ENCODE data around the gene GLIS2.
"Not testable (repeated sequence)": the region's sequence is repeated elsewhere in the genome, so short reads cannot be mapped to it uniquely, and the experiment has no call there.

GLIS2 gene

DNA sequence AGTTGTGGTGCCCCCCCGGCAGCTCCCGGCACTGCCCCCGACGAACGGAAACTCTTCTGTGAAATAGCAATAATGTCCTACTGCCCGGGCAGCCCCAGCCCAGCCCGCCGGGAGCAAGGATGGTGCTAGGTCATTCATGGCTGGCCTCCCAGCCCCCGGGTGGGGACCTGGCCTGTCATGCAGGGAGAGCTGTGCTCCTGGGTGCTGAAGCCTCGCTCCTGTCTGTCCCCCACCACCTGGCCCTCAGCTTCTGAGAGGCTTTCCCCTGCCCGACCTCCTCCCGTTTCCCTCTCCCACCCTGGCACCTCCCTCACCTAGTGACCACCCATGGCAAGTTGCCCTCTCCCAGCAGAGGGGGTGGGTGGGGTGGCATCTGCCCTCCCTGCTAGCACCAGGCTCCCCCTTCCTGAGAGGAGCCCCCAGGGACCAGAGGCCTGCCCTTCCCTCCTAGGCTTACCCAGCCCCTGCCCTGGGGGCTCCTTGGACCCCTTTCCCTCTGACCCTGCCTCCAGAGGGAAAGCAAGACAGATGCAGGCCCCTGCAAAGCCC, 21.7 kb downstream of the GLIS2 start:
- no peak for DNase-seq

GRCh38 chr16:4338125-4338582, 22.3 kb downstream of the GLIS2 start:
- no peak for DNase-seq

- no peak for DNase-seq
These were observed 22.9 kb downstream of the GLIS2 start for GRCh38 chr16:4338712-4339299.

GRCh38 chr16:4339455-4339854, 23.6 kb downstream of the GLIS2 start:
- no peak for DNase-seq

DNA sequence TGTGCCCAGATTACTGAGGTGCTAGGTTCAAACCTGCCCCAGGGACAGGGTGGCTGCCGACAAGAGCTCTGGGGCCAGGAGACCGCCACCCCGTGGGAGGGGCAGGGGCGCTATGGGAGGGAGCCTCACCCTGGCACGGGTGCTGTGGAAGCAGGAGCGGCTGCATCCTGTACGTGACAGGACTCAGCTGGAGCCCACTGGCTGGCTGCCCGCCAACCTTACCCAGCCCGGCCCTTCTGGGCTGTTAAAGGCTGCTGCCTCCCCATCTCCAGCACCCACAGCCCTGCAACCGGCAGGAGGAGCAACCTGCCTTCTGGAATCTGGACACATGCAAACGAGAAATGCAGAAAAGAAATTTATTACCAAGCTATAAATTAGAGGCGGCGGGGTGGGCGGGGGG, 24.0 kb downstream of the GLIS2 start:
- peak; percentile 26 for DNase-seq

DNA sequence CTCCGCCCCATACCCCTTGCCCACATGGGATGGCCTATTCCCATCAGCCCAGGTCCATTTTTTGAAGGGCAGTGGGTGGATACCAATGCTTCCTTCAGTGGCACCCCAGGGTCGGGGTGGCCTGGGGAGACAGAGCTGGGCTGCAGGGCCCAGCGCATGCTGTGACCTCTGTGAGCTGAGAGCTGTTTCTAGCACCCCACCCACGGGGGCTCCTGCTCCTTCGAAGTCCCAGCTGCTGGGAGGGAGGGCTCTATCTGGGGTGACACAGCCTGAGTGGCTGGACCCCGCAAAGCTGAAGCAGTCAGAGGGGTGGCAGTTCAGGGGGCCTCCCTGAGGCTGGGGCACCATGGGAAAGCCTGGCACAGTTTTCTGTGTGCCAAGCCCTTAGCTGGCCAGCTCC, 24.6 kb downstream of the GLIS2 start:
- no peak for DNase-seq

DNA sequence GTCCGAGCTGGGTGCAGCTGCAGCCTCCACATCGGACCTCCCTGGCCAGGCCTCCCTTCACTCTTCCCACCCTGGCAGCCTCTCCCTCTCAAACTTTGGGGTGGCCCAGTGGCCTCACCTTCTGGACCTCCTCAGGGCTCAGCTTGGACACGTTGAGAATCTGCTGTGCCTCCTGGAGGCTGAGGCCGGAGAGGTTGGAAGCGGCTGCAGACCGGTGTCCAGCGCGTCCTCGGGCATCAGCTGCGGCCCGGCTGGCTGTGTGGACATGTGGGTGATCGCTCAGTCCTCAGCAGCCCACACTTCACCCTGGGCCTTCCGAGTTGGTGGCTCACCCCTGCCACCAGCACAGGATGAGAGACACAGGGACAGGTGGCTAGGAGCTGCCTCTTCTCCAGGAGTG, 25.4 kb downstream of the GLIS2 start:
- DNase-seq = no peak

DNA sequence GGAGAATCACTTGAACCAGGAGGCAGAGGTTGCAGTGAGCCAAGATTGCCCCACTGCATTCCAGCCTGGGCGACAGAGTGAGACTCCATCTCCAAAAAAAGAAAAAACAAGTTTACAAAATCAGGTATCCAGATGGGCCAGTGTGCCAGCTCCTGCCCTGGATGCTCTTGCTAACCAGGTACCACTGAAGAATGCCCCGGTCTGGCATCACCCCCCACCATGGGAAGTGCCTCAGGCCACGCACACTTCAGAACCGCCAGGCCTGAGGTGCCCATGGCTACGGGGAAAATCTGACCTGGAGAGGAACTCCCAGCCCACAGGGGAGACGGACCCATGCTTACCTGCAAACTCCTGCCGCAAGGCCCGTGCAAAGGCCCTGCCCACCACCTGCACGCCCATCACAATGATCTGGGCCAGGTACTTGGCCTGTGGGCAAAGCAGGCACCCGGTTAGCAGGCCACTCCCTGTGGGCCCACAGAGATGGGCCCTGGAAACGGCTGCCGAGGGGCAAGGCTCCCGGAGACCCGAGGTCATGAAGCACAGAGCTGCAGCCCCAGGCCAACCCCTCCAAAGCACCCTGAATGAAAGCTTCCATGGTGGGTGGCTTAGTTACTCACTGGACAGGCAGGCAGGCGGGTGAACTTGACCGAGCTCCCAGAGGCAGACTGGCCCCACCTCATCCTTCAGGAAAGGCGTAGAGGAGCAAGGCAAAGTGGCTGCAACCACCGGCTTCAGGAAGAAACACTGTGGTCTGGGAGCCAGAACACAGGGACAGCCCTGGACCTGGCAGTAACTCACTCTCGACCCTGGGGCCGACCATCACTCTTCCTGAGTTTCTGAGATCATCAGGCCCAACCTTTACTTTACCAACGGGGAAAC, 27.2 kb downstream of the GLIS2 start:
- DNase-seq = no peak

- DNase-seq = not testable (repeated sequence)
These were observed 28.6 kb downstream of the GLIS2 start for GRCh38 chr16:4344300-4344982.

DNA sequence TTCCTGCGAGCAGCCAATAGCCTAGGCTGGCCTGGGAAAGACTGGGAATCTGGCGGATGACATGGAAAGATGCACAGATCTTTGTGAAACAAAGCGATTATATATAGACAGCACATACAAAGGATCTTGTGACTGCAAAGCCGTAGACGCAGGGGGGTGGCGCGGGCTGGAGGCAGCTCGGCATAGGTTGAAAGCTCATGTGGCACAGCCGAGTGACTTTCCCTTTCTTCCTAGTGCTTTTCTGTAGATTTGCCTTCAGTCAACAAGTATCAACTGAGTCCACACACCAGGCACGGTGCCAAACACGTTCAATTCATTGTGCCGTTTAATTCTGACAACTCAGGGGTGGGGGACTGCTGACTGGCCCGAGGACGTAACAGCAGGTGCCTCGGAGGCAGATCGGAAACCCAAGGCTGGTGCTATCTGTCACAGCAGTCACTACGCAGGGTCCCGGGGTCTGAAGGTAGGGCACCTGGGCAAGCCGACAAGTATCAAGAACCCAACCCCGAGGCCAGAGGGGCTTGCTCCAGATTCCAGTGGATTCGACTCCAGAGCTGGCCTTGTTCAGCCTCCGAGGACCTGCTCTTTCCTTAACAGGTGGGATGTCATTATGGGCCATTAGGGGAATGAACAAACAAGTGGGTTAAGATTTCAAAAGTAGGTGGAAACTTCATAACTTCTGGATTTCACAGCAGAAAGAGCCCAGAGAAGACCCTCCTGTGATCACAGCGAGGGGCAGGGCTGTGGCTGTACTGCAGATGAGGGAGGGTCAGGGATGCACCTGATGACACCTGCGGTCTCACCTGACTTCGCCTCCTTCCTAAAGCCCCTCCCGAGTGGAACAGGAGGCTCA, 29.3 kb downstream of the GLIS2 start:
- no peak for DNase-seq

DNA sequence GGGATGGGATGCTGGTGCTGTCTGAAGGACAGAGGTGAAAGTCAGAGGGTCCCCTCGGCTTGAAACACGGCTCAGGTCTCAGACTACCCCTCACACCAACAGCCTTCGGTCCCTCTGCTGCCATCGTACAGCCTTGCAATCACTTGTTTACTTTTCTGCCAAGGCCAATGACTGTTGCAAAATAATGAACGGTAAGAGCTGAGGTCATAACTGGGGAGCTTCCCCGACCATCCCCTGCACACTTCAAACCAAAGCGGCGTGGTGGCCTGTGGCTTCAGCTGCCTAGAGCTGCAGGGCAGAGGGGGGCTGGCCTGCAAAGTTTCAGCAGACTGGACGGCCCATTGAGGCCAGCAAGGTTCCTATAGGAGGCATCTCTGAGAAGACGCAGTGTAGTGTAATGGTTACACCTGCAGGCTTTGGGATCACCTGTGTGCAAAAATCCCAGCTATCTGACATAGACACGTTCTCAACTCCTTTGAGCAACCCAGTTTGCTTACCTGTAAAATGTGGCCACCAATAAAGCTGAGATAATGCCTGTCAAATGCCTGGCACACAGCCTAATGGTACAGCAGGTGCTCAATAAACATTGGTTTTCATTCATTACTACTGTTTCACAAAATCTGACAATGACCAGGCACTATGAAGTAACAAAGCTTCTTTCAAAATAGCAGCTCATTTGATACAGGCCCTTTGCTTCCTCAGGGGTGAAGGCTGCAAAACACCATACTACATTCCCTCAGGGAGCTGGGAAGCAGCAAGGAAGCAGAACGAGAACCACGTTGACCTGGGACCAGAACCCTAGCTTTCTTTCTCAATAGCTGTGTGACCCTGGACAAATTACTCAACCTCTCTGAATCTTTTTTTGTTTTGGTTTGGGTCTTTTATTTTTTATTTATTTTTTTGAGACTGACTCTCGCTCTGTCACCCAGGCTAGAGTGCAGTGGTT, 30.2 kb downstream of the GLIS2 start:
- no peak for DNase-seq

DNA sequence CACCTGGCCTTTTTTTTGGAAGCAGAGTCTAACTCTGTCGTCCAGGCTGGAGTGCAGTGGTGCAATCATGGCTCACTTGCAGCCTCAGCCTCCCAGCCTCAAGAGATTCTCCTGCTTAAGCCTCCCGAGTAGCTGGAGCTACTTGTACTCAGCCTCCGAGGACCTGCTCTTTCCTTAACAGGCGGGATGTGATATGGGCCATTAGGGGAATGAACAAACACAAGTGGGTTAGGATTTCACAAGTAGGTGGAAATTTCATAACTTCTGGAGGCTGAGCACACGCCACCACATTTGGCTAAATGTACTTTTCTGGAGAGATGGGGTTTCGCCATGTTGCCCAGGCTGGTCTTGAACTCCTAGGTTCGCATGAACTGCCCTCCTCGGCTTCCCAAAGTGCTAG, 31.1 kb downstream of the GLIS2 start:
- DNase-seq = no peak

DNA sequence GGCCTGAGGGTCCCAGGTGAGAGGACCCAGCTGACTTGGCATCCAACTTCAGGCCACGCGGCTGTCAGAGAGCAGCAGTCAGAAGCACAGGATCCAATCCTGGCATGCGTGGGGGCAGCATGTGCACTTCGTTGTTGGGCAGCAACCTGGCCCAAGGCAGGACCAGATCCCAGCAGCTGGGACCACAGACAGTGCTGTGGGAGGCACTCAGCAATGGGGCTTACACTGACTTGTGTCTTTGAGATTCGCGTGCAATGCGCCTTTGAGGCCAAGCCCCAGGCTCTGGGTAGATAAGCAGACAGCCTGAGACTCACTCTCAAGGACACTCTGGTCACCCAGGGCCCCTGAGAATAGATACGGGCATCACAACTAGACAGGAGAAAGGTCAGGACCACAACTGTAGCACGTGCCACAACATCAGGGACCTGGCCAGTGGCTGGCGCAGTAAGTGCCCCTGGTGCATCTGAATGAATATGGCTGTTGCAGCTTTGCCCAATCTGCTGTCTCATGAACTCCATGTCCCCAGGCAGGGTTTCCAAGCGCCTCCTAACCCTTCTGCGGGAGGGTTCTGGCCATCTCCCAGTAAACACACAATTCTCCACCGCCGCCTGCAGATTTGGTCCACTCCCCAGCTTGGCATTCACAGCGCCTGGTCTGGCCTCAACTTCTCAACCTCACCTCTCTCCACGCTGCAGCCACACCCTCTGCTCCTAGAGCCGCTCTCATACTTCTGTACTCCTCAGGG, 32.1 kb downstream of the GLIS2 start:
- no peak for DNase-seq

DNA sequence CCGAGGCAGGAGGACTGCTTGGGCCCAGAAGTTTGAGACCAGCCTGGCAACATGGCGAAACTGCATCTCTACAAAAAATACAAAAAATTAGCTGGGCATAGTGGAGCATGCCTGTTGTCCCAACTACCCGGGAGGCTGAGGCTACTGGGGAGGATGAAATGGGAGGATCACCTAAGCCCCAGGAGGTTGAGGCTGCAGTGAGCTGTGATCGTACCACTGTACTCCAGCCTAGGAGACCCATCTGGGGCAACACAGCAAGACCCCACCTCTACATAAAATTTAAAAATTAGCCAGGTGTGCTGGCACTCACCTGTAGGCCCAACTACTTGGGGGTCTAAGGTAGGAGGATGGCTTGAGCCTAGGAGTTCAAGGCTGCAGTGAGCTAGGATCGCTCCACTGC, 33.5 kb downstream of the GLIS2 start:
- DNase-seq = no peak

DNA sequence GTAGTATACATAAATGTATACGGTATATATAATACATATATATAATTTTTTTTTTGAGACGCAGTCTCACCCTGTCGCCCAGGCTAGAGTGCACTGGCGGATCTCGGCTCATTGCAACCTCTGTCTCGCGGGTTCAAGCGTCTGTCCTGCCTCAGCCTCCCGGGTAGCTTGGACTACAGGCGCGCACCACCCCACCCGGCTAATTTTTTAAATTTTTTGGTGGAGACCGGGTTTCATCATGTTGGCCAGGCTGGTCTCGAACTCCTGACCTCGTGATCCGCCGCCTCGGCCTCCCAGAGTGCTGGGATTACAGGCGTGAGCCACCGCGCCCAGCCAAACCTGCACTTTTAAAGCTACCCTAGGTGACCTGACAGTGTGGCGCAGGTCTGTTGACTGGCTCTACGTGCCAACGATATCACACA, 34.5 kb downstream of the GLIS2 start:
- no peak for DNase-seq

DNA sequence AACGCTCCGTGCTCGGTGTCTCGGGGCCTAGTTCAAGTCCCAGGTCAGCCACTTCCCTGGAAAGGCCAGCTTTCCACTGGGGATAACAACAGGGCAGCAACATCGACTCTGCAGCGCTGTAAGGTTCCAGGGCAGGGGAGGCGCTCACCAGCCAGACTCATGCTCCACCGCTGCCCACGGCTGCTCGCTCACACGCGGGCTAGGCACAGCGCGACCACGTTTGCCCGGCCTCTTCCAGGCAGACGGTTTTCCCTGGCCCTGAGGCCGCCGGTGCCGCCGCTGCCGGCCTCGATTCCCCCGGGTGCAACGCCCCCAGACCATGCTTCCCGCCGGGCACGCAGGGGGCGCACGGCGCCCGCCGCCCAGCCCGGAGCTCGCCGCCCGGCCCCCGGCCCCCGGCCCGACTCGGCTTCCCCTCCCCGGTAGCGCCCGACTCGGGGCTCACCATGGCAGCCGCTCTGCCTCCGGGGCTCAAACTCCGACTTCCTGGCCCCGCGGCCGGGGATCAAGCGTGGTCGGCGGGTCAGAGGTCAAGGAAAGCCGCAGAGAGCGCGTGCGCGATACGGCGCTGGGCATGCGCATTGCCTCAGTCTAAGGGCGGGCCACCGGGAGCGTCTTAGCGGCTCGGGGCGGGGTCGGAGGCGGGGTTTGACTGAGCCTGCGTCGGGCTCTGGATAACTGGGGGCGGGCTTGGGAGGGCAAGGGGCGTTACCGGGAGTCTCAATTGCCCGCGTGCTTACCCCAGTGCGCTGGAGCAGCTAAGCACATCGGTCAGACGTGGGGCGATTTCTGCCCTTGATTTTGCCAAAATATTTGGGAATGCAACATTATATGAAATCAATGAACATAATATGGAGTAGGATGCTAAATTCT, 35.2 kb downstream of the GLIS2 start, which contains the start of gene PAM16:
TSS of gene PAM16 (minus strand) at position 535 of the 873 bp plus-strand sequence. CDS start at position 448, 87 bp downstream.
- peak; percentile 94 for DNase-seq

- DNase-seq = no peak
These were observed 36.0 kb downstream of the GLIS2 start for GRCh38 chr16:4351880-4352279.

DNA sequence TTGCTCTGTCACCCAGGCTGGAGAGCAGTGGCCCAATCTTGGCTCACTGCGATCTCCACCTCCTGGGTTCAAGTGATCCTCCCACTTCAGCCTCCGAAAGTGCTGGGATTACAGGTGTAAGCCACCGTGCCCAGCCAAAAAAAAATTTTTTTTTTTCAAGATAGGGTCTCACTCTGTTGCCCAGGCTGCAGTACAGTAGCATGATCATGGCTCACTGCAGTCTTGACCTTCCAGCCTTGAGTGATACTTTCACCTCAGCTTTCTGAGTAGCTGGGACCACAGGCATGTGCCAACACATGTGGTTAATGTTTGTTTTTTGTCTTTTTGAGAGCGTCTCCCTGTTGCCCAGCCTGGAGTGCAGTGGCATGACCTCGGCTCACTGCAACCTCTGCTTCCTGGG, 37.0 kb downstream of the GLIS2 start:
- no peak for DNase-seq

DNA sequence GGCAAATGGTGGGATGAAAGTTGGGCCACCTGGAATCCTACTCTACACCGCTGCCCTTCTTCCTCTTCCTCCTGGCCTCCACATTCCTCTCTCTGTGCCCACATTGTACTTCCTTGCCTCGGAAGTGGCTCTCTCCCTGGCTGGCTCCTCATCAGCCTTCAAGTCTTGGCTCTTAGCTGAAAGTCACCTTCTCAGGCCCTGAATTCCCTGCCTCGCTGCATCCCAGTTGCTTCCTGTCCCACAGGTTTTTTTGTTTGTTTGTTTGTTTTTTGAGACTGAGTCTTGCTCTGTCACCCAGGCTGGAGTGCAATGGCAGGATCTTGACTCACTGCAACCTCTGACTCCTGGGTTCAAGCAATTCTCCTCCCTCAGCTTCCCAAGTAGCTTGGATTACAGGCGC, 37.8 kb downstream of the GLIS2 start:
- DNase-seq = no peak

Data from NCI-H2171 (cell line).